Stomach (tissue), 4 donors: ENCODE measurements around the gene VASH2.

Source experiments
- CTCF ChIP-seq, 7 experiments: fragments of 450-650 bp in 4 of 7; fragments of 200-600 bp in 3 of 7; sonication (generic) in 3 of 7; IDR thresholded peaks; one replicate each; pipeline ENCODE4 v1.5.1; 2016 to 2019; ENCODE audit warnings: antibody characterized with exemption in 7 of 7, control low read depth in 2 of 7, mild to moderate bottlenecking in 1 of 7
- EP300 ChIP-seq: sonication (generic); formaldehyde crosslinking; IDR thresholded peaks from one replicate; pipeline ENCODE4 v1.6.1; 2017; ENCODE audit warnings: antibody characterized with exemption
- POLR2AphosphoS5 ChIP-seq, 3 donors: sonication (generic); formaldehyde crosslinking; IDR thresholded peaks; one replicate each; pipeline ENCODE4 v1.6.1; 2016; ENCODE audit warnings: antibody characterized with exemption in 3 of 3

- TF ChIP-seq CTCF (IDR thresholded peaks at IDR 0.05): no peak
- TF ChIP-seq POLR2AphosphoS5 (IDR thresholded peaks at IDR 0.05): no peak
- no peak for TF ChIP-seq EP300
These were observed 32.2 kb downstream of the VASH2 start for GRCh38 chr1:212982430-212983152.
